Effector memory CD4-positive, alpha-beta T cell (primary cell): ENCODE data around the gene ERVW-1.
"Not testable (repeated sequence)": the region's sequence is repeated elsewhere in the genome, so short reads cannot be mapped to it uniquely, and the experiment has no call there.

Experiments
- DNase-seq, 3 donors: peaks; one replicate each; pipeline ENCODE4 v3.0.0-alpha.2; 2020
- H3K27ac ChIP-seq: 2 replicates; pipeline ENCODE4 v1.7.0; 2013; ENCODE audit warnings: mild to moderate bottlenecking, low read length, moderate library complexity; ENCODE audit not compliant: insufficient read depth, poor library complexity, severe bottlenecking
- H3K27me3 ChIP-seq: replicated peaks from 2 replicates; pipeline ENCODE4 v1.7.0; 2013; ENCODE audit warnings: mild to moderate bottlenecking, low read length; ENCODE audit not compliant: insufficient read depth, control insufficient read depth, poor library complexity, severe bottlenecking
- H3K36me3 ChIP-seq: 2 replicates; pipeline ENCODE4 v1.7.0; 2013; ENCODE audit warnings: mild to moderate bottlenecking, low read length, moderate library complexity; ENCODE audit not compliant: control insufficient read depth, insufficient read depth
- H3K4me1 ChIP-seq: 2 replicates; pipeline ENCODE4 v1.7.0; 2013; ENCODE audit warnings: low read length, mild to moderate bottlenecking; ENCODE audit not compliant: control insufficient read depth, insufficient read depth, poor library complexity, severe bottlenecking
- H3K4me3 ChIP-seq: 2 replicates; pipeline ENCODE4 v1.7.0; 2013; ENCODE audit warnings: low read length, low read depth, mild to moderate bottlenecking; ENCODE audit not compliant: insufficient read depth, poor library complexity, severe bottlenecking
- H3K9me3 ChIP-seq: 2 replicates; pipeline ENCODE4 v1.7.0; 2013; ENCODE audit warnings: mild to moderate bottlenecking, low read length, moderate library complexity; ENCODE audit not compliant: control insufficient read depth

Gene ERVW-1

GRCh38 chr7:92475851-92476590, 1.7 kb downstream of the ERVW-1 start:
- not testable (repeated sequence) for H3K9me3 ChIP-seq, H3K27me3 ChIP-seq, H3K27ac ChIP-seq, H3K4me1 ChIP-seq, H3K4me3 ChIP-seq, H3K36me3 ChIP-seq, DNase-seq

- not testable (repeated sequence) for H3K36me3 ChIP-seq, H3K4me3 ChIP-seq, H3K9me3 ChIP-seq, DNase-seq, H3K27me3 ChIP-seq, H3K27ac ChIP-seq, H3K4me1 ChIP-seq
Observed at GRCh38 chr7:92475261-92475770, 2.4 kb downstream of the ERVW-1 start.

GRCh38 chr7:92473989-92474388, 3.8 kb downstream of the ERVW-1 start:
- not testable (repeated sequence) for H3K27me3 ChIP-seq, H3K27ac ChIP-seq, DNase-seq, H3K4me3 ChIP-seq, H3K36me3 ChIP-seq, H3K9me3 ChIP-seq, H3K4me1 ChIP-seq

DNA sequence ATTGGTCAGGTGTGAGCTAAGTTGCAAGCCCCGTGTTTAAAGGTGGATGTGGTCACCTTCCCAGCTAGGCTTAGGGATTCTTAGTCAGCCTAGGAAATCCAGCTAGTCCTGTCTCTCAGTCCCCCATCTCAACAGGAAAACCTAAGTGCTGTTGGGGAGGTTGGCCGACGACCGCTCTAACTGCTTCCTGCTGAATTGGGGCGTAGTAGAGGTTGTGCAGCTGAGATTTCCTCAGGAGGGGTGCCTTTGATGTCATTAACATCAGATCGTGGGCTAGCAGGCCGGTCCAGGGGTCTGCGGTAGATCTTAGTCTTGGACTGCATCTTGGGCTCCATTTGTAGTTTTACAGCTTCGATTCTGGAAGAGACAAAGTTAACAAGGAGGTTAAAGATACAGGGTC, 9.2 kb downstream of the ERVW-1 start:
- not testable (repeated sequence) for H3K36me3 ChIP-seq, H3K4me1 ChIP-seq

GRCh38 chr7:92466682-92467081, 11.1 kb downstream of the ERVW-1 start:
- H3K9me3 ChIP-seq: no peaks in the 10 kb centered on the region
- no peaks in the 10 kb centered on the region for H3K4me1 ChIP-seq
- H3K36me3 ChIP-seq: no peaks in the 10 kb centered on the region
- H3K4me3 ChIP-seq: no peak overlapping the region
- no peak overlapping the region for H3K27ac ChIP-seq
- DNase-seq: no peak
- H3K27me3 ChIP-seq: no peaks in the 10 kb centered on the region

More for the DNA sequence above, 9.2 kb downstream of the ERVW-1 start:
- not testable (repeated sequence) for H3K9me3 ChIP-seq, H3K27me3 ChIP-seq, DNase-seq, H3K27ac ChIP-seq, H3K4me3 ChIP-seq

DNA sequence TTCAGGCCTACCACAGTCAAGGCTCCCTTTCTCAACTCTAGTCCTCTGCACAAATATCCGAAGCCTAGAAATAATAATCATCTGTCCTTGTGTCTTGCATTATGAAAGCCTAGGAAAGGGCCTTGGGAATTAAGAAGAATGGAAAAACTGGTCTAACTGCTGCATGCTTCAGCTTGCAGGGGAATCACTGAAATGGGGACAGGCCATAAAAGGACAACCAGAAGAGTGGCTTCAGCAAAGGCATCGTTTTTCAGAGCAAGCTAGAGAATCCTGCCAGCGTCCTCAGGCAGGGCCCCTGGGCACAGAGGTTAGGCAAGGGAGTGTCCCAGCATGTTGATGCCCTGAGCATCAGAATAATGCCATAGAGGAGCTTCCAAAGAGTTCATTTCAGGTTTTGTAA, 13.2 kb downstream of the ERVW-1 start:
- H3K4me1 ChIP-seq: no peaks in the 10 kb centered on the region
- no peak overlapping the region for H3K27ac ChIP-seq
- no peaks in the 10 kb centered on the region for H3K36me3 ChIP-seq
- H3K9me3 ChIP-seq: no peaks in the 10 kb centered on the region
- no peaks in the 10 kb centered on the region for H3K27me3 ChIP-seq
- no peak for DNase-seq
- H3K4me3 ChIP-seq: no peak overlapping the region

GRCh38 chr7:92462560-92462959, 15.2 kb downstream of the ERVW-1 start:
- no peak overlapping the region for H3K4me3 ChIP-seq
- no peaks in the 10 kb centered on the region for H3K36me3 ChIP-seq
- no peaks in the 10 kb centered on the region for H3K4me1 ChIP-seq

GRCh38 chr7:92461027-92462003, 16.4 kb downstream of the ERVW-1 start:
- no peak for DNase-seq
- Histone ChIP-seq H3K27ac (no peak overlapping the region), H3K36me3 (peaks cover 5% of the 10 kb centered on the region), H3K4me1 (no peaks in the 10 kb centered on the region), H3K9me3 (no peaks in the 10 kb centered on the region), H3K27me3 (no peaks in the 10 kb centered on the region), H3K4me3 (no peak overlapping the region)

More at GRCh38 chr7:92462560-92462959, 15.2 kb downstream of the ERVW-1 start:
- Histone ChIP-seq H3K9me3 (no peaks in the 10 kb centered on the region), H3K27me3 (no peaks in the 10 kb centered on the region), H3K27ac (no peak overlapping the region)
- no peak for DNase-seq

GRCh38 chr7:92460510-92460909, 17.2 kb downstream of the ERVW-1 start:
- Histone ChIP-seq H3K4me1 (no peaks in the 10 kb centered on the region), H3K9me3 (no peaks in the 10 kb centered on the region), H3K27ac (no peak overlapping the region), H3K36me3 (peaks cover 12% of the 10 kb centered on the region), H3K4me3 (no peak overlapping the region), H3K27me3 (no peaks in the 10 kb centered on the region)
- DNase-seq: no peak

DNA sequence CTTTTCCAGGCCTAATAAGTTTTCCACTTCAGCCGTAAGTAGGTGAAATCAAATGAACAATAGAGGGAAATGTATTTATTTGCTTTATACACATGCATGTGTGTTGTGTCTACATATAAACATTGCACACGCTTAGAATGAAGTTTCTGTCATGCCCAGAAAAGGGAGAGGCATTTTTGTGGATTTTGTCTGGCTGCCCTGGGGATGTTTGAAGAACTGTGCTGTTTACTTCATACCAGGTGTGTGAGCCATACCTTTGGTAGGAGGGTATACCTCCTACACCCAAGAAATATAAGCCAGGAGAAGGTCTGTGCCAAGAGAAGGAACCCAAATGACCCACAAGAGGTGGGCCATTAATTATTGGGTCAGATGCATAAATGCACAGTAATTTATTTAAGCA, 17.6 kb downstream of the ERVW-1 start:
- Histone ChIP-seq H3K27ac (no peak overlapping the region), H3K36me3 (peaks cover 16% of the 10 kb centered on the region), H3K4me3 (no peak overlapping the region), H3K27me3 (no peaks in the 10 kb centered on the region), H3K4me1 (no peaks in the 10 kb centered on the region), H3K9me3 (no peaks in the 10 kb centered on the region)
- no peak for DNase-seq
